MCF 10A (cell line): ENCODE results near the gene MBOAT1. TPM values are rescaled to one million over a fixed set of nuclear protein-coding genes. Genes with fewer than 3 reads are reported as not detected.

Experiments used
- BruUV-seq: library from RNA; stranded (reverse); fragments of 400-500 nt; replicated peaks from 2 replicates; lab custom pipeline; 2021; lab: Mats Ljungman, UMichigan
- CTCF ChIA-PET: fragments of 300-600 bp; sonication (Branson Sonifier 250); formaldehyde crosslinking; extraction: SDS; loops from one replicate; lab custom pipeline; 2021; ENCODE audit warnings: antibody characterized with exemption, inconsistent platforms; lab: Yijun Ruan, JAX
- POLR2A ChIA-PET: fragments of 300-600, 350-650 bp; sonication (Branson Sonifier 250); formaldehyde crosslinking; extraction: SDS; loops from one replicate; lab custom pipeline; 2020; ENCODE audit warnings: antibody characterized with exemption, inconsistent platforms; lab: Yijun Ruan, JAX
- DNase-seq: peaks from one replicate; pipeline ENCODE4 v3.0.0-alpha.2; 2018; ENCODE audit not compliant: unreplicated experiment
- H3K27ac Mint-ChIP-seq: one replicate; pipeline ENCODE4 v1.8.0; 2022; ENCODE audit warnings: mild to moderate bottlenecking, low read depth, mixed read lengths; ENCODE audit not compliant: unreplicated experiment
- H3K27me3 Mint-ChIP-seq: one replicate; pipeline ENCODE4 v1.8.0; 2022; ENCODE audit warnings: mixed read lengths; ENCODE audit not compliant: insufficient read depth, unreplicated experiment
- H3K36me3 Mint-ChIP-seq: one replicate; pipeline ENCODE4 v1.8.0; 2022; ENCODE audit warnings: mild to moderate bottlenecking, moderate library complexity, mixed read lengths; ENCODE audit not compliant: insufficient read depth, unreplicated experiment
- H3K4me1 Mint-ChIP-seq: one replicate; pipeline ENCODE4 v1.8.0; 2022; ENCODE audit warnings: mixed read lengths; ENCODE audit not compliant: insufficient read depth, unreplicated experiment
- H3K4me3 Mint-ChIP-seq: one replicate; pipeline ENCODE4 v1.8.0; 2022; ENCODE audit warnings: mild to moderate bottlenecking, moderate library complexity, mixed read lengths; ENCODE audit not compliant: unreplicated experiment
- H3K9me3 Mint-ChIP-seq: one replicate; pipeline ENCODE4 v1.8.0; 2022; ENCODE audit warnings: mixed read lengths; ENCODE audit not compliant: unreplicated experiment
- CTCF ChIP-seq: fragments of 200-600 bp; IDR thresholded peaks from one replicate; pipeline ENCODE4 v1.8.0; 2022; ENCODE audit warnings: antibody characterized with exemption, mild to moderate bottlenecking; ENCODE audit not compliant: unreplicated experiment
- intact Hi-C: fragments of 100-400 bp; cut with micrococcal nuclease; formaldehyde crosslinking; loops from 2 replicates; pipeline ENCODE4 v1.14.1; 2022
- total RNA-seq: library from RNA; stranded (reverse); gene quantifications from 2 replicates; pipeline ENCODE4 v1.2.3, GENCODE V29; 2022

The MBOAT1 gene
- total RNA-seq, 1 experiment from 2014 or later: 6.3 TPM

- no peak for DNase-seq
- Mint-ChIP-seq H3K27ac (no peak overlapping the region), H3K36me3 (no peaks in the 10 kb centered on the region), H3K27me3 (no peaks in the 10 kb centered on the region), H3K9me3 (no peaks in the 10 kb centered on the region), H3K4me3 (no peak overlapping the region), H3K4me1 (peaks cover 8% of the 10 kb centered on the region)
- POLR2A ChIA-PET: no interaction called here
- CTCF ChIA-PET: interaction anchor here (0.7 to 1.5 kb wide), 3 partner anchors 38 to 1285 kb away, joined by 3 to 5 read pairs (median 4); no protein-coding TSS in a partner anchor
- BruUV-seq: no TSS peak
- intact Hi-C loops: no loop called here
- TF ChIP-seq CTCF: no peak
Measured at GRCh38 chr6:20166210-20166609, 46.1 kb downstream of the MBOAT1 start.

GRCh38 chr6:20162515-20162914 is 49.8 kb downstream of the MBOAT1 start:
- Mint-ChIP-seq H3K4me1 (no peaks in the 10 kb centered on the region), H3K9me3 (no peaks in the 10 kb centered on the region), H3K27ac (no peak overlapping the region), H3K27me3 (no peaks in the 10 kb centered on the region), H3K4me3 (no peak overlapping the region), H3K36me3 (no peaks in the 10 kb centered on the region)
- ChIA-PET POLR2A (no interaction called here), CTCF (interaction anchor here (0.9 kb wide), 1 partner anchor 37 kb away, joined by 4 read pairs; no protein-coding TSS in a partner anchor)
- BruUV-seq: no TSS peak
- no peak for TF ChIP-seq CTCF
- no peak for DNase-seq
- intact Hi-C loops: no loop called here

DNA sequence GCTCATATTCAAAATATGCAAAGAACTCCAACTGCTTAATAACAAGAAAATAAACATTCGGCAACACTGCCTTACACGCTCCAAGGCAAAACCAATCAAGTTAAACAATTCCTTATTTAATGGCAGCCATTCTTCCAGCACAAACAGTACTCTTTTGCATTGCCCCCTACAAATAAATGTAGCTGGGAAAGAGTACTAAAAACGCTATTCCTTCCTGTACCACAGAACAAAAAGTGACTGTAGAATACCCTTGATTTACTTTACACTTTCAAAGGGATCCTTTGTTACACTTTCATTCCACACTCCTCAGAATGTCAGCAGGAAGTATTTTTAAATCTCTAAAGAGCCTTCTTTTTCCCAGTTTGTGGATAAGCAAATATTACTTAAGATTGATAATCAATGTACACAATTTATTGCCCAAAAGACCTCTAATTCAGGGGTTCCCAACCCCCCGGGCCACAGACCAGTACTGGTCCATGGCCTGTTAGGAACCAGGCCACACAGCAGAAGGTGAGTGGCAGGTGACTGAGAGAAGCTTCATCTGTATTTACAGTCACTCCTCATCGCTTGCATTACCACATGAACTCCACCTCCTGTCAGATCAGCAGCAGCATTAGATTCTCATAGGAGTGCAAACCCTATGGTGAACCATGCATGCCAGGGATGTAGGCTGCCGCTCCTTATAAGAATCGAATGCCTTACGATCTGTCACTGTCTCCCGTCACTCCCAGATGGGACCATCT is 51.6 kb downstream of the MBOAT1 start:
- POLR2A ChIA-PET: no interaction called here

More for the DNA sequence above, 51.6 kb downstream of the MBOAT1 start:
- CTCF ChIA-PET: interaction anchor here (1.3 kb wide), 1 partner anchor 35 kb away, joined by 4 read pairs; no protein-coding TSS in a partner anchor
- no TSS peak for BruUV-seq
- Mint-ChIP-seq H3K27me3 (no peaks in the 10 kb centered on the region), H3K4me3 (no peak overlapping the region), H3K27ac (no peak overlapping the region), H3K9me3 (no peaks in the 10 kb centered on the region), H3K4me1 (no peaks in the 10 kb centered on the region), H3K36me3 (no peaks in the 10 kb centered on the region)
- no peak for DNase-seq
- TF ChIP-seq CTCF: no peak
- intact Hi-C loops: no loop called here
